ENCODE results near the gene ZNF536.

GRCh38 chr19:30366282-30366681 is 5.9 kb upstream of the ZNF536 start:
- TF ChIP-seq, protein P1, sequence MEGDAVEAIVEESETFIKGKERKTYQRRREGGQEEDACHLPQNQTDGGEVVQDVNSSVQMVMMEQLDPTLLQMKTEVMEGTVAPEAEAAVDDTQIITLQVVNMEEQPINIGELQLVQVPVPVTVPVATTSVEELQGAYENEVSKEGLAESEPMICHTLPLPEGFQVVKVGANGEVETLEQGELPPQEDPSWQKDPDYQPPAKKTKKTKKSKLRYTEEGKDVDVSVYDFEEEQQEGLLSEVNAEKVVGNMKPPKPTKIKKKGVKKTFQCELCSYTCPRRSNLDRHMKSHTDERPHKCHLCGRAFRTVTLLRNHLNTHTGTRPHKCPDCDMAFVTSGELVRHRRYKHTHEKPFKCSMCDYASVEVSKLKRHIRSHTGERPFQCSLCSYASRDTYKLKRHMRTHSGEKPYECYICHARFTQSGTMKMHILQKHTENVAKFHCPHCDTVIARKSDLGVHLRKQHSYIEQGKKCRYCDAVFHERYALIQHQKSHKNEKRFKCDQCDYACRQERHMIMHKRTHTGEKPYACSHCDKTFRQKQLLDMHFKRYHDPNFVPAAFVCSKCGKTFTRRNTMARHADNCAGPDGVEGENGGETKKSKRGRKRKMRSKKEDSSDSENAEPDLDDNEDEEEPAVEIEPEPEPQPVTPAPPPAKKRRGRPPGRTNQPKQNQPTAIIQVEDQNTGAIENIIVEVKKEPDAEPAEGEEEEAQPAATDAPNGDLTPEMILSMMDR (IDR thresholded peaks at IDR 0.05), result no peak
- TF ChIP-seq POLR2A (IDR thresholded peaks at IDR 0.05), result no peak
